ENCODE data around the gene IDE. TPM values are rescaled to one million over a fixed set of nuclear protein-coding genes. Genes with fewer than 3 reads are reported as not detected.

The IDE gene
- total RNA-seq, 1 donor from 2014 or later = 19.7 TPM

- no peak for DNase-seq
Measured at GRCh38 chr10:92567952-92568600, 5.8 kb downstream of the IDE start.

- DNase-seq = no peak
Measured at GRCh38 chr10:92562424-92562823, 11.5 kb downstream of the IDE start.

GRCh38 chr10:92559046-92559445, 14.8 kb downstream of the IDE start:
- DNase-seq = no peak

- no peak for DNase-seq
Measured at GRCh38 chr10:92553959-92554358, 19.9 kb downstream of the IDE start.

GRCh38 chr10:92552310-92552709, 21.6 kb downstream of the IDE start:
- DNase-seq = no peak

GRCh38 chr10:92550924-92551323, 23.0 kb downstream of the IDE start:
- DNase-seq = no peak

- no peak for DNase-seq
Measured at GRCh38 chr10:92547676-92548075, 26.2 kb downstream of the IDE start.

GRCh38 chr10:92545556-92545955, 28.3 kb downstream of the IDE start:
- no peak for DNase-seq

GRCh38 chr10:92544296-92544695, 29.6 kb downstream of the IDE start:
- no peak for DNase-seq

GRCh38 chr10:92542458-92542857, 31.4 kb downstream of the IDE start:
- no peak for DNase-seq

GRCh38 chr10:92541583-92541982, 32.3 kb downstream of the IDE start:
- DNase-seq = no peak

- DNase-seq = no peak
Measured at GRCh38 chr10:92538231-92538958, 35.5 kb downstream of the IDE start.

- no peak for DNase-seq
Measured at GRCh38 chr10:92530891-92531535, 42.9 kb downstream of the IDE start.

GRCh38 chr10:92530421-92530820, 43.5 kb downstream of the IDE start:
- DNase-seq = no peak

GRCh38 chr10:92527716-92528115, 46.2 kb downstream of the IDE start:
- no peak for DNase-seq

- no peak for DNase-seq
Measured at GRCh38 chr10:92523639-92524038, 50.3 kb downstream of the IDE start.

GRCh38 chr10:92517034-92517655, 56.7 kb downstream of the IDE start:
- DNase-seq = no peak

GRCh38 chr10:92508866-92509265, 65.0 kb downstream of the IDE start:
- DNase-seq = no peak

GRCh38 chr10:92506336-92506735, 67.6 kb downstream of the IDE start:
- DNase-seq = no peak

GRCh38 chr10:92505044-92505443, 68.8 kb downstream of the IDE start:
- no peak for DNase-seq

- no peak for DNase-seq
Measured at GRCh38 chr10:92502296-92502808, 71.5 kb downstream of the IDE start.

- no peak for DNase-seq
Measured at GRCh38 chr10:92493362-92493761, 80.5 kb downstream of the IDE start.

- DNase-seq = no peak
Measured at GRCh38 chr10:92492748-92493240, 81.1 kb downstream of the IDE start.

Data from occipital lobe (tissue), 2 donors.